Measurements from ENCODE around the gene PTPRT.

GRCh38 chr20:42703744-42704143 is 486.0 kb downstream of the PTPRT start:
- TF ChIP-seq CTCF (conservative IDR thresholded peaks at IDR 0.05; ENCODE audit: low read depth in 2 of 2) (no peak), JUNB (IDR thresholded peaks at IDR 0.05; ENCODE audit: unreplicated experiment) (no peak), EZH2phosphoT487 (IDR thresholded peaks at IDR 0.05; ENCODE audit: unreplicated experiment) (no peak), POLR2AphosphoS5 (IDR thresholded peaks at IDR 0.05; ENCODE audit: low read depth) (no peak), ZNF331 (CRISPR knock-in tag; IDR thresholded peaks at IDR 0.05; ENCODE audit: low read depth) (no peak)
